ENCODE data around the gene ZBTB7C. TPM values are rescaled to one million over a fixed set of nuclear protein-coding genes. Genes with fewer than 3 reads are reported as not detected.

The ZBTB7C gene
- total RNA-seq, 1 donor from 2014 or later, result 0.11 TPM

DNA sequence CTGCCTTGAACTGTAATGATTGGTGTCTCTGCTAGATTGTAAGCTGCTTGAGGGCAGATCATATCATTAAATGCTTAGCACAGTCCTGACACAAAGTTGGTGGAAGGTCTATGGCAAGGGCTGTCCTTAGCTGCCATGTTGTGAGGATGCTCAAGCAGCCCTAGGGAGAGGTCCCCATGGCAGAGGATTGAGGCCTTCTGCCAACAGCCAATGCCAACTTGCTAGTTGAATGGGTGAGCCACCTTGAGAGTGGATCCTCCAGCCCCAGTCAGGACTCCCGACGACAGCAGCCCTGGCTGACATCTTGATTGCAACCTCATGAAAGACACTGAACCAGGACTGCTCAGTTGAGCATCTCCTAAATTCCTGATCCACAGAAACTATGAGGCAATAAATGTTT lies 363.4 kb downstream of the ZBTB7C start:
- Mint-ChIP-seq H3K4me3 (ENCODE audit: unreplicated experiment) (no peak overlapping the region), H3K27me3 (ENCODE audit: unreplicated experiment) (peaks cover 48% of the 10 kb centered on the region), H3K4me1 (ENCODE audit: unreplicated experiment) (no peaks in the 10 kb centered on the region), H3K27ac (ENCODE audit: unreplicated experiment) (no peak overlapping the region), H3K9me3 (ENCODE audit: unreplicated experiment) (peaks cover 13% of the 10 kb centered on the region), H3K36me3 (ENCODE audit: unreplicated experiment) (peaks cover 2% of the 10 kb centered on the region)
- no peak for DNase-seq (ENCODE audit: extremely low spot score, unreplicated experiment)
- TF ChIP-seq, protein P1, sequence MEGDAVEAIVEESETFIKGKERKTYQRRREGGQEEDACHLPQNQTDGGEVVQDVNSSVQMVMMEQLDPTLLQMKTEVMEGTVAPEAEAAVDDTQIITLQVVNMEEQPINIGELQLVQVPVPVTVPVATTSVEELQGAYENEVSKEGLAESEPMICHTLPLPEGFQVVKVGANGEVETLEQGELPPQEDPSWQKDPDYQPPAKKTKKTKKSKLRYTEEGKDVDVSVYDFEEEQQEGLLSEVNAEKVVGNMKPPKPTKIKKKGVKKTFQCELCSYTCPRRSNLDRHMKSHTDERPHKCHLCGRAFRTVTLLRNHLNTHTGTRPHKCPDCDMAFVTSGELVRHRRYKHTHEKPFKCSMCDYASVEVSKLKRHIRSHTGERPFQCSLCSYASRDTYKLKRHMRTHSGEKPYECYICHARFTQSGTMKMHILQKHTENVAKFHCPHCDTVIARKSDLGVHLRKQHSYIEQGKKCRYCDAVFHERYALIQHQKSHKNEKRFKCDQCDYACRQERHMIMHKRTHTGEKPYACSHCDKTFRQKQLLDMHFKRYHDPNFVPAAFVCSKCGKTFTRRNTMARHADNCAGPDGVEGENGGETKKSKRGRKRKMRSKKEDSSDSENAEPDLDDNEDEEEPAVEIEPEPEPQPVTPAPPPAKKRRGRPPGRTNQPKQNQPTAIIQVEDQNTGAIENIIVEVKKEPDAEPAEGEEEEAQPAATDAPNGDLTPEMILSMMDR (IDR thresholded peaks at IDR 0.05), result no peak

DNA sequence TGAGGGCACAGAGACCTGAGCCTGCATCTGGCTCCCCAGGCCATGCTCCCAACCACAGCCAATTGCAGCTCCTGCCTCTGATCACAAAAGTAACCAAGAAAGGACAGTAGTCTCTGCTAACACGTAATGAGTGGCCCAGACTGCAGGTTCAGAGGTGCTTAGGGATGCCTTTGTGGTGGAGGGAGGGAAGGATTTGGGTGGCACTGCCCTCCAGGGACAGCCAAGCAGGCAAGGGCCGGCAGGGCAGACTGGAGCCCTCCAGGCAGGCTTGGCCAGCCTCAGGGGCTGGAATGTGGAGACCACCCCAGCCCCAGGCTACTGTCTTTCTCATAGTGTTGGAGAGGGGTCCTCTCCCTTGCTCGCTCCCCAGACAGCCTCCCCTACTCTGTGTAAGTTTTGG lies 364.2 kb downstream of the ZBTB7C start:
- Mint-ChIP-seq H3K4me3 (ENCODE audit: unreplicated experiment) (no peak overlapping the region), H3K9me3 (ENCODE audit: unreplicated experiment) (peaks cover 13% of the 10 kb centered on the region), H3K27ac (ENCODE audit: unreplicated experiment) (no peak overlapping the region), H3K36me3 (ENCODE audit: unreplicated experiment) (peaks cover 2% of the 10 kb centered on the region), H3K4me1 (ENCODE audit: unreplicated experiment) (no peaks in the 10 kb centered on the region), H3K27me3 (ENCODE audit: unreplicated experiment) (peaks cover 45% of the 10 kb centered on the region)
- TF ChIP-seq, protein P1 (IDR thresholded peaks at IDR 0.05), result no peak
- no peak for DNase-seq (ENCODE audit: extremely low spot score, unreplicated experiment)

- peaks cover 13% of the 10 kb centered on the region for H3K9me3 Mint-ChIP-seq (ENCODE audit: unreplicated experiment)
- no peaks in the 10 kb centered on the region for H3K4me1 Mint-ChIP-seq (ENCODE audit: unreplicated experiment)
- TF ChIP-seq, protein P1 (IDR thresholded peaks at IDR 0.05), result no peak
- H3K4me3 Mint-ChIP-seq (ENCODE audit: unreplicated experiment), result no peak overlapping the region
- H3K27me3 Mint-ChIP-seq (ENCODE audit: unreplicated experiment), result peaks cover 40% of the 10 kb centered on the region
- no peak for DNase-seq (ENCODE audit: extremely low spot score, unreplicated experiment)
- no peak overlapping the region for H3K27ac Mint-ChIP-seq (ENCODE audit: unreplicated experiment)
- peaks cover 2% of the 10 kb centered on the region for H3K36me3 Mint-ChIP-seq (ENCODE audit: unreplicated experiment)
Measured at GRCh38 chr18:48043166-48043565, 366.0 kb downstream of the ZBTB7C start.

GRCh38 chr18:48042431-48042830 lies 366.8 kb downstream of the ZBTB7C start:
- H3K4me1 Mint-ChIP-seq (ENCODE audit: unreplicated experiment), result no peaks in the 10 kb centered on the region
- H3K27ac Mint-ChIP-seq (ENCODE audit: unreplicated experiment), result no peak overlapping the region
- DNase-seq (ENCODE audit: extremely low spot score, unreplicated experiment), result no peak
- peaks cover 13% of the 10 kb centered on the region for H3K9me3 Mint-ChIP-seq (ENCODE audit: unreplicated experiment)
- TF ChIP-seq, protein P1 (IDR thresholded peaks at IDR 0.05), result no peak
- peaks cover 33% of the 10 kb centered on the region for H3K27me3 Mint-ChIP-seq (ENCODE audit: unreplicated experiment)
- H3K4me3 Mint-ChIP-seq (ENCODE audit: unreplicated experiment), result no peak overlapping the region
- peaks cover 2% of the 10 kb centered on the region for H3K36me3 Mint-ChIP-seq (ENCODE audit: unreplicated experiment)

DNA sequence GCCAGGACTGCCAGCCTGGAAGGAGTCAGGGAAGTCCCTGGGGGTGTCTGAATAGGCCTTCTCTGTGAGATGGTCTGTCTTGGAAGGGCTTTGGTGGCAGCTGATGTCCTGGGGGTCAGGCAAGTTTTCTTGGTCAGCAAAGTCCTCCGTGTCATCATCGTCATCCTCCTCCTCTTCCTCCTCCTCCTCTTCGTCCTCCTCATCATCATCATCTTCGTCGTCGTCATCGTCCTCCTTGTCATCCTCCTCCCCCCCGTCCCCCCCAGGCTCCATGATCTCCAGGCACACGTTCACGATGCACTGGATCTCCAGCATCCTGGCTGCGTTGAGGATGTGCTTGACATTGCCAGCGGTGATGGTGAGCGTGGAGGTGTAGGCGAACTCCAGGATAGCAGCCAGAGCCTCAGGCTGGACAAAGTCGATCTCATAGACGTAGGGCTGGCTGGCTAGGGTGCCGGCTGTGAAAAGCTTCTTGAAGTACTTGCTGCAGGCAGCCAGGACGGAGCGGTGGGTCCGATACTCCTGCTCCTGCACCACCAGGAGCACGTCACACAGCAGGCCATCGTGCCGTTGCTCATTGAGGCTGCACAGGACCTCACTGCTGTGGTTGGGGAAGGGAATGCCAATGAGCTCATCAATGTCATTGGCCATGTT lies 368.6 kb downstream of the ZBTB7C start:
- Mint-ChIP-seq H3K27ac (ENCODE audit: unreplicated experiment) (no peak overlapping the region), H3K9me3 (ENCODE audit: unreplicated experiment) (peaks cover 11% of the 10 kb centered on the region), H3K27me3 (ENCODE audit: unreplicated experiment) (peaks cover 17% of the 10 kb centered on the region), H3K36me3 (ENCODE audit: unreplicated experiment) (peaks cover under 1% of the 10 kb centered on the region), H3K4me1 (ENCODE audit: unreplicated experiment) (peaks cover 4% of the 10 kb centered on the region), H3K4me3 (ENCODE audit: unreplicated experiment) (no peak overlapping the region)
- TF ChIP-seq, protein P1 (IDR thresholded peaks at IDR 0.05), result no peak
- DNase-seq (ENCODE audit: extremely low spot score, unreplicated experiment), result no peak

Measured in osteocyte (in vitro differentiated cells).